Putamen (tissue), 1 donor: ENCODE results near the gene TIMP3.
A peak's percentile ranks its signal among the peaks of the same experiment; 100 is the strongest.

ENCODE experiments used
- DNase-seq: peaks from one replicate; pipeline ENCODE4 v3.0.0-alpha.2; 2016; ENCODE audit warnings: low spot score

Gene TIMP3

DNA sequence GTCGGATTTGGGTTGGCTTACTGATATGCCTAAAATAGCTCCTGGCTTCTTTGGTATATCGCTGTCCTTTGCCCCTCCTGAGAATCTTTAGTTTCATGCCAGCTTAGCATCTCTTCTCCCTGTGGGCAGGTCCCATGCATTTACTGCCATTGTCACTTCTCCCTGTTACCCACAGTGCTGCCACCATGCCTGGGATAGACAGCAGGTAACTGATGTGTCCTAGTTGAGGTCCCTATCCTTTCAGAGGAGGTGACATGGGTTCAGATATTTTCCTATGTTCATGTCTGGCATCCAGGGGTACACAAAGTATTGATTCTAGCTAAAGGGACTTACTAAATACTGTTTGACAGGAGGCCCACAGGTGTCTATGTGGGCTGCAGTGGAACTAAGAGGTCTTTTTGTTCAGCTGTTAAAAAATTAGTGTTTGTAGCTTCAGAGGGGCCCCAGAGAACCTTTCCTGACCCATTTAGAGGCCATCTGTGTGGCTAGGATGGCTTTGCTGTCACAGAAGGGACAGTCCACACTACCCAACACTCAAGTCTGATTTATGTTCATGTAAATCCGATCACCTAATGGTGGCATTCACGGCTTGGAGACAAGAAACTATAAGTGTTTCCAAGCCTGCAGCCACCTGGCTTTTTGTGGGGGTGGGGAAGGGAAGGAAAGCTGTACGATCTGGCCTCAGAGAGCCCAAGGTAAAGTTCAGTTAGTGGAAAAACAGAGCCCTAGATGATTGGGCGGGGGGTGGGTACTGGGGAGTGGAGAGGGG is 8.5 kb downstream of the TIMP3 start:
- DNase-seq = no peak

DNA sequence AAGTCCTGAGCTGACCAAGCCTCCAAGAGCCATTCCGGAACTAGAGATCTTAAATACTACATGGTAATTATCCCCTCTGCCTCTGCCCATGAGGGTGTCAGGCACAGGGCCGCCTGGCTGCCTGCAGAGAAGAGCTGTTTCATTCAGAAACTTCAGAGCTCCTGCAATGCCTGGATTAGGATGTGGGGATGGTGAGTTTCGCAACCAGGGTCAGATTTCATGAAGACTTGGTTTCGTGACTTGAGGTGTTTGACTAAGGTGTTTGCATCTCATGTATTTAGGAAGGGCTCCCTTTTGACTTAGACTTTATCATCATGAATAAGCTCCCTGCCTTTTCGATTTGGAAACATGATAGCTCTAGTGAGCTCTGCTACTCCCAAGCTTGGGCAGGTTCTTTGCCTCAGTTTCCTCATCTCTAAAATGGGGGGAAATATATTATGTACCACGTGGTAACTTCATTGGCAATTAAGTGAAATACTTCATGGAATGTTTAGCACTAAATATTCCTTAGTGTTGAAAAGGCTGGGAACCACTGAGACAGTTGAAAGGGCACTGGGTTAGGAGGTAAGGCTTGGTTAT is 9.1 kb downstream of the TIMP3 start:
- DNase-seq = no peak

DNA sequence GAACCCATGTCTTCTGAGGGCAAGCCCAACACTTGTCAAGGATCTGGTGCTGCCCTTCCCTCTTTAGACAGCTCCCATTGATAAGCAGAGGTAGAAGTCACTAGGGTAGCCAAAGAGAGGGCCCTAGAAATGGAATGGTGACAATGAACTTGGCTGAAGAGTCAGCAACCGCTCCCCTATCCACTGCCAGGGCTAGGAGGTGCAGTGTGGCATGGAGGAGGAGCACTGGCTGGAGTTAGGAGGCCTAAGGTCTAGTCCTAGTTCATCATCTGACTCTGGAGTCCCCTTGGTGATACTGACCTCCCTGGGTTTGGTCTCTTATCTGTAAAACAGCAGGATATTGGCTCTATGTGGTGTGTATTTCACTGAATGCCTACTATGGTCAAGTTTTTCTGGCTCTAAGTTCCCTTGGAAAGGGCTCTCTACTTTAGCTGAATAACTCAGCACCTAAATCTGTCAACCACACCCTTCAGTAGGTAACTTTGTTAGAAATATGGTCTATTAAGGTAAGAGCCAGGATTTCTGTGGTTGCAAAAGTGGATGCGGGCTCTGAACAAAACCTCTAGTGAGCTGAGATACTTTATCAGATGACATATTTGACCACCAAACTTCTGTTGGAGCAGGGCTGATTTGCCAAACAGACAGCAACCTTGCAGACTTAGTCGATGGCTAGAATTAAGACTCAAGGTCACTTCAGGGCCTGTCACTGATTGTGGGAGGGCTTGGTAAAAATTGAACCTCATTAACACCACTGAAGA is 10.5 kb downstream of the TIMP3 start:
- DNase-seq = no peak

DNA sequence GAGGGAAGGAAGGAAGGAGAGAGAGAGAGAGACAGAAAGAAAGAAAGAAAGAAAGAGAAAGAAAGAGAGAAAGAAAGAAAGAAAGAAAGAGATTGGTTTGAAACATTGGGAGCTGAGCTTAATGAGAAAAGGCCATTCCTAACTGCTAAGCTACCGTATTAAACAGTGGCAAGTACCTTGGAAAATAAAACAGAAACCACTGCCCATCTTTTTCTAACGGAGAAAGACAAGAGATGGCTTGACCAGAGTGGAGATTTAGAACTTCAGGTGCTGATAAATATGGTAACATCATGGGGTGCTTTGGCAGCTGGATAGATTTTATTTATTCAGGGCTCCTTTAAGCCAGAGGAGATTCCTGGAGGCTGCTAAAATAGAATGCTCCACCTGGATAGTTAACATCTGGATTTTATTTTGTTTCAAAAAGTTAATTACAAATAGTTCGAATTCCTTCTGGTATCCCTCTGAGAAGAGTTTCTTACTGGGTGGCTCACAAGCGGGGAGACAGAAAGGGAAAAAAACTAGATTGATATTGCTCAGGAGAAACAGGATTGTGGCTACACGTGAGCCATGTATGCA is 12.9 kb downstream of the TIMP3 start:
- DNase-seq = no peak

DNA sequence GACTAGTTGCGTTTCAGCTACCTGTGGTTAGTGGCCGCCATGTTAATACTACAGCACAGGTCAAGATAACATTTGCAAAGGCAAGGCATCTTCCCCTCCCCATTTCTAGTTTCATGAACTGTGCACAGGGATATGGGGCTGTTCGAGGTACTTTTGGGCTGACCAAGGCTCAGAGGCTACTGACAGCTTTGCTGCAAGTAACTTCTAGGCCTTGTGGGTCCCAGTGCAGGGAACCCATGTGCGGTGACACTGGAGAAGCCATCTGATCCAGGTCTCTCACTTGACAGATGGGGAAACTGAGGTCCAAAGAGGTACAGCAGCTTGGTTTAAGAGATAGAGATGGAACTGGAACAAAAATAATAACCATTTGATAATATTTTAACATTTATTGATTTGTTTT is 13.6 kb downstream of the TIMP3 start:
- DNase-seq = no peak

- no peak for DNase-seq
Observed at GRCh38 chr22:32815943-32816342, 14.4 kb downstream of the TIMP3 start.

DNA sequence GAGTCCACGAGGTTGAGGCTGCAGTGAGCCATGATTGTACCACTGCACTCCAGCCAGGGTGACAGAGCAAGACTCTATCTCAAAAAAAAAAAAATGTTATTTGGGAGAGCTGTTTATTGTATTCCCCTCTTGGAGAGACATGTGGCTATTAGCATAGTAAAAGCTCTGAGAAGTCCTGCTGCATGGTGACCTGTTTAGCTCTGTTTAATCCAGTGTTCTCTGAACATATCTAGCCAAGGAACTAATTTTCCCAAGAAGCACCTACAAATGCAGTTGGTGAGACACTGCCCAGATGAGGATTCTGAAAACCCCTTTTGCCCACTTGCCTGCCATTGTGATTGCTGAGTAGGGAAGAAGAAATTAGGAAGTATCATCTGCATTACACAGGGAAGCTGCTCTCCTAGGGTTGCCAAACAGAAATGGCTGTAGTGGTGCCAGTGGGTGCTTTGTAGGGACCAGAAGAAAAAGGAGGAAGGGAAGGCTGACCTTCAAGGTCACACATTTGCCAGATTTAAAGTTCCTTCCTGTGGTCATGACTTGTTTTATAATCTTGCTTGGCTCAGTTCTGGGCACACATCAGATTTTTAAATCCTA is 15.7 kb downstream of the TIMP3 start:
- DNase-seq = no peak

DNA sequence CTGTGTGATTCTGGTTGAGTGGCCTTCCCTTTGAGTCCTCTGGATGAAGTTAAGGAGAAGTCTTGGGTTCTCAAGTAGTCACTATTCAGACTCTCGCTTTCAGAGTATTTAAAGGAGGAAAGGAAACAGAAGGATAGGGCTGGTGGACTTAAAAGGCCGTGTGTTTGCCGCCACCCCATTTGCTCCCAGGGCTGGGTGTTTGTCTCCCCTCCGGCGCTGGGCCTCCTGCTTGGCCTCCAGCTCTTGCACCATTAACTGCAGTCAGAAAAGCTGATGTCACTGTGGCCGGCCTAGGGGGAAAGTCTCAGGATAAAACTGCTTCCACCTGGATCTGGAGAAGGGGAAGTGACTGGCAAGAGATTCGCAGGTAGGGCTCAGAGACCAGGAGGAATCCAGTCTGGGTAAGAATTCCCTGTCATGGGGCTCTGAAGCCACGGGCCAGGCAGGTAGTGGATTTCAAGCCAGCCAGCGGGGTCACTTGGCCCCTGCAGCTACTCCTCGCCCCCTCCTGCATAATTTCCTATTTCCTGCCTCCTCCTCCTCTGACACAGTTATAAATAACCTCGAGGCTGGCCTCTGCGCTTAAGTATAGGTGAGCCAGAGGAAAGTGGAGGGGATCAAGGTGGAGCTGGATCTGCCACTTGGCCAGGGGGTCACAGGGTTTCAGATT is 17.1 kb downstream of the TIMP3 start:
- DNase-seq = no peak

GRCh38 chr22:32819120-32819519 is 17.6 kb downstream of the TIMP3 start:
- DNase-seq = no peak

DNA sequence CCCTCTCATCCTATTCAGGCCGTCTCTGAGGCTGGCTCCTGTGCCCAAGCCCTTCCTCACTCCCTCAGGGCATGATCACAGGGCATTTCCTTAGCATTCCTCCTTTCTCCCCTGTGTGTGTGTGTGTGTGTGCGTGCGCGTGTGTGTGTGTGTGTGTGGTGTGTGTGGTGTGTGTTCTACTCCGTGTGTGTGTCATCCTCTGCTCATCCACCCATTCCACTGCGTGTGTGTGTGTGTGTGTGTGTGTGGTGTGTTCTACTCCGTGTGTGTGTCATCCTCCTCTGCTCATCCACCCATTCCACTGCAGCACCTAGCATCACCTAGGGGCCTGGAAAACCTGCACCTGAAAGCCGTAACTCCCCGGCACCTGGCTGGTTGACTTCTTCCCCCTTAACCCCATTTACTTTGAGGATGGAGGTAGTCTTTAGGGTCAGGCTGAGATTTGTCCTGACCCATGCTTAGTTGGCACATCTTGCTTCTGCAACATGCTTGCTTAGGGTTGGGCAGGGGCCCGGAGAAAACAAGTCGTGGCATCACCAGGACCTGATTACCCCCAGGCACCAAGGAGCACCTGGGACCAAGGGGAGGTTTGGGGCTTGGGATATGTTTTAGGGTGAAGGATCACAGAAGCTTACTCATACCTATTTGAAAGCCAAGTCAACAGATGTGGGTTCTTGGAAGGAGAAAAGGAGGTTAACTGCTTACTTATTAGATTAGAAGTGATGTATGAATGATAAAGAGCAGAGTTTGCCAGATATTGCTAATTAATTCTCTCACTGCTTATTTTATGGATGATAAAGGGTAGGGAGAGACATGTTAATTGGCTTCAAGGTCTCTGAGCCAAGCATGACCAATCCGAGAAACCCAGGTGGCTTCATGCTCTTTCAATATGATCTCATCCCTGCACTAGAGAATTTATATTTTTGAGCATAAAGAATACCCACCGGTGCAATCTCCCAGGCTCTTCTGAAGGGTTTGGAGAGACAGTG is 18.9 kb downstream of the TIMP3 start:
- DNase-seq = no peak

GRCh38 chr22:32822179-32822877 is 20.8 kb downstream of the TIMP3 start:
- DNase-seq = no peak

DNA sequence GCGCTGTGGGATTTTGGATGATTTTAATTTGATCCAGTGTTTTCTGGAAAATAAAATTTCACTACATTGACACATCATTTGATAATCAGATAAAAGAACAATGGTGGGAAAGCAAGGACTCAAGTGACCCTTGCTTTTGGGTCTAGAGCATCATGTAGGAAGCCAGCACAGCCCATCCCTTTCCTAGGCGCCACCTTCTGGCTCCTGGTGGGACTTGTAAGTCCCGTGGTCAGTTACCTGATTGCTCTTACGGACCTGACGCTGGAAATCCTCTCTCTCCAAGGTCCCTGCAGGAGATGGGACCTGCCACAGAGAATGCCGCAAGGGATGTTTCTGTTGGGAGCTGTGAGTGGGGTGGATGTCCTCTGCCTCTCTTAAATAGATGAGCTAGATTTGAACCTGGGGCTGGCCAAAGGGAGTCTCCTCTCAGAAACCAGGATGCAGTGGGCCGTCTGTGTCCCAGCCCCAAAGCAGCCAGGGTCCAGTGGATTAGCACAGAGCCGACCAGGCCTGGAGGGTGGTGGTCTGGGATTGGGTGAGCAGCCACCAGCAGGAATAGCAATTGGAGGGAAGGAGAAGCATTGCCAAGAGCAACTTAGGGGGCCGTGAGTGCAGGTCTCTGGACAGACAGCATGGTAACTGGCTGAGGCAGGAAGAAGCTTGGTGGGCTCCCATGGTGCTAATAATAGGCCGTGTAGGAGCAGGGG is 21.7 kb downstream of the TIMP3 start:
- no peak for DNase-seq

GRCh38 chr22:32824531-32825312 is 23.2 kb downstream of the TIMP3 start:
- no peak for DNase-seq

GRCh38 chr22:32826537-32826936 is 25.0 kb downstream of the TIMP3 start:
- DNase-seq = no peak

GRCh38 chr22:32827049-32827602 is 25.6 kb downstream of the TIMP3 start:
- no peak for DNase-seq

- no peak for DNase-seq
Observed at GRCh38 chr22:32828150-32828549, 26.6 kb downstream of the TIMP3 start.

GRCh38 chr22:32828561-32828960 is 27.1 kb downstream of the TIMP3 start:
- no peak for DNase-seq

- DNase-seq = peak; percentile 56
Observed at GRCh38 chr22:32829451-32829851, 27.9 kb downstream of the TIMP3 start.
